AG09319 (cell line): ENCODE measurements around the gene MRPS27.

Experiments used
- DNase-seq: peaks from one replicate; pipeline ENCODE4 v3.0.0-alpha.2; 2010; ENCODE audit warnings: low read depth; ENCODE audit errors: extremely low read depth
- CTCF ChIP-seq: IDR thresholded peaks from 2 replicates; pipeline ENCODE4 v1.5.1; 2011; ENCODE audit warnings: low read depth, mild to moderate bottlenecking, inconsistent platforms, low read length, moderate library complexity

MRPS27 gene

DNA sequence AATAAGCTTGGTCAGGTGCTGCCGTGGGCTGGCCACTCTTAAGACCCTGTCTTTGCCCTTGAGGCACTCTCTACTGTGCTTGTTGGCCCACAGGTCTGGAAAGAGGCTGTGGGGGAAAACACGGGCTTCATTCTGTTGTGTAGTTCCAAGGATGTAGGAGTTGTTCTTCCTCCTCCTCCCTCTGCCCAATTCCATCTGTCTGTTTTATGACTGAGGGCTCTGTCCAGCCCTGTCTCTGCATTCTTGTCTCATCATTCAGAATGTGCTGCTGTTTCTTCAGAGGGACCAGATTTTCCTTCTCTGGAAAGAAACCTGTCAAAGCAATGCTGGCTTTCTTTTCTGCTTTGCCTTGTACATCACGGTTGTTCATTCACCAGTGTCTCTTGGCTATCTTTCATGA, 128.6 kb downstream of the MRPS27 start:
- TF ChIP-seq CTCF: no peak
- no peak for DNase-seq

GRCh38 chr5:72189146-72189545, 130.9 kb downstream of the MRPS27 start:
- DNase-seq: no peak
- no peak for TF ChIP-seq CTCF

- DNase-seq: no peak
- no peak for TF ChIP-seq CTCF
These were observed 131.9 kb downstream of the MRPS27 start for GRCh38 chr5:72188166-72188565.

DNA sequence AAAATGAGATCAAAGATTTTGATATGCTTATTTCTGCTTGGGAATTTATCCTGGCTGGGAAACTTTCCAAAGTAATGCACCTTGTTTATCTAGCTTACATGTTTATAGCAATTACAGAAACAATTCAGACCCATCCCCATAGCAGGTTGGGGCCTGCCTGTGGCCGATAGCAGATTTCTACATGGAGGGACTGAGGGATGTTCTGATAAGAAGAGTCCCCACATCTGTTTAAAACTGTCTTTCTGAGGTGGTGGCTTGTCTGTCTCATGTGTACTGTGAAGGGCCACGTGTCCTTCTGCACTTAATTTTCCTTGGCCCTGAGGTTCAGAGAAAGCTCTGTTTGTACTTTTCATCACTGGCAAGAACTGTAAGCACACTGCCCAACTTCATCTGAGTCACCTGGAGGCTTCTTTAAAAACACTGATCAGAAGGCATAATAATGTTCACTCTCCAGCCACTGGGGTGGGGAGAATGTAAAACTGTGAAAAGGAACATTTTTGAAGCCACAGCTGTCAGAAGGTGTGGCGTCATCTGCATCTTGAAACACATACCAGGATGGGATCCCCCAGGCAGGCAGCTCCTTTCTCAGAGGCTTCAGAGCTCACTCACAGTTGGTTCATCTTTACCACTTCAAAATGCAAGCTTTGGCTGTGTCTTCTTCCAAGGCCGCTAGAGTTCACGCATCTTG, 132.5 kb downstream of the MRPS27 start:
- DNase-seq: no peak
- TF ChIP-seq CTCF: no peak

DNA sequence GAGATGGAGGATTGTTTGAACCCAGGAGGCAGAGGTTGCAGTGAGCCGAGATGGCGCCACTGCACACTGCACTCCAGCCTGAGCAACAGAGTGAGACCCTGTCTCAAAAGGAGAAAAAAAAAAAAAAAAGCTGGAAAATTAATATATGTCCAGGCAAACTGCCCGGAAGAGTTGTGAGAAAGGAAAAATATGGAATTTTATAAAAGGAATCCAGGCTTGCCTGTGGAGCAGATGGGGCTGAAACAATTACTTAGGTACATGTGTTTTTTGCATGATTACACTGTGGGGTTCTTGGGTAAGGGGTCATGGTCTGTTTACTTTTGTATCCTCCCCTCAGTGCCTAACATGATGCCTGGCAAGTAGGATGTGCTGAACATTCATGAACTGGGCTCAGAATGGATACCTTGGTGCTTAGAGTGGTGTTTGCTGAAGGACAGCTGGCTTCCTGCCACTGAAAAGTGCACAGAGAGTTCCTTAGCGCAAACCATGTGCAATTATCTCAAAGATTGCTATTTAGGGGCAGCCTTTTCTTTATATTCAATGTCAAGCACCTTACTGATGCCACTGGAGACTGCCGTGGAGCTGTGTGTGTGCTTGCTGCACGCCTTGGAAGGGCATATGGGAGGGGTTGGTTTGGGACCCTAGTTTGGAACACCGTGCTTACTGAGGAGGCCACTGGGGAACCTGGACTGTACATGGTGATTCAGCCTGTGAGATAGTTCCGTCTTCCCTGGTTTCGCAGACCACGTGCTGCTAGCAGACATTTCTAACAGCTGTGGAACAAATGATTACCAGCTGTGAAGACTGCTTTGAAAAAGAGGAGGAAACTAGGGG, 134.3 kb downstream of the MRPS27 start:
- TF ChIP-seq CTCF: no peak

GRCh38 chr5:72184408-72184807, 135.6 kb downstream of the MRPS27 start:
- DNase-seq: no peak
- no peak for TF ChIP-seq CTCF

More for the DNA sequence above, 134.3 kb downstream of the MRPS27 start:
- DNase-seq: no peak

GRCh38 chr5:72183101-72183520, 136.9 kb downstream of the MRPS27 start:
- no peak for DNase-seq
- no peak for TF ChIP-seq CTCF
